Endodermal cell (in vitro differentiated cells): ENCODE data around the gene IPPK. TPM values are rescaled to one million over a fixed set of nuclear protein-coding genes. Genes with fewer than 3 reads are reported as not detected.
A peak's percentile ranks its signal among the peaks of the same experiment; 100 is the strongest.

ENCODE experiments used
- DNase-seq: peaks from one replicate; pipeline ENCODE4 v3.0.0-alpha.2; 2017
- H3K27ac ChIP-seq: 2 replicates; pipeline ENCODE4 v1.5.1; 2013; ENCODE audit warnings: mild to moderate bottlenecking, low read depth, low read length, moderate library complexity
- H3K27me3 ChIP-seq: 2 replicates; pipeline ENCODE4 v1.6.1; 2013; ENCODE audit warnings: mild to moderate bottlenecking, low read length, moderate library complexity; ENCODE audit not compliant: insufficient read depth, control insufficient read depth, poor library complexity, severe bottlenecking
- H3K36me3 ChIP-seq: 2 replicates; pipeline ENCODE4 v1.7.0; 2013; ENCODE audit warnings: mild to moderate bottlenecking, low read length, moderate library complexity; ENCODE audit not compliant: control insufficient read depth, insufficient read depth
- H3K4me1 ChIP-seq: one replicate; pipeline ENCODE4 v1.7.0; 2013; ENCODE audit warnings: low read length; ENCODE audit not compliant: control insufficient read depth, insufficient read depth
- H3K4me3 ChIP-seq: 2 replicates; pipeline ENCODE4 v1.5.1; 2013; ENCODE audit warnings: mild to moderate bottlenecking, low read length, moderate library complexity
- H3K9ac ChIP-seq: 2 replicates; pipeline ENCODE4 v1.6.1; 2013; ENCODE audit warnings: mild to moderate bottlenecking, low read length, moderate library complexity; ENCODE audit not compliant: poor library complexity, severe bottlenecking; ENCODE audit errors: extremely low read depth
- H3K9me3 ChIP-seq: 2 replicates; pipeline ENCODE4 v1.6.1; 2013; ENCODE audit warnings: mild to moderate bottlenecking, low read length, moderate library complexity; ENCODE audit not compliant: control insufficient read depth
- H3K27ac Mint-ChIP-seq: 2 replicates; pipeline ENCODE4 v1.8.0; 2020; ENCODE audit warnings: mixed read lengths
- H3K27me3 Mint-ChIP-seq: 2 replicates; pipeline ENCODE4 v1.8.0; 2021; ENCODE audit warnings: mild to moderate bottlenecking, mixed read lengths; ENCODE audit not compliant: insufficient read depth
- H3K36me3 Mint-ChIP-seq: 2 replicates; pipeline ENCODE4 v1.8.0; 2020; ENCODE audit warnings: low read depth, mixed read lengths
- H3K4me1 Mint-ChIP-seq: 2 replicates; pipeline ENCODE4 v1.8.0; 2020; ENCODE audit warnings: mixed read lengths
- H3K4me3 Mint-ChIP-seq: 2 replicates; pipeline ENCODE4 v1.8.0; 2020; ENCODE audit warnings: mild to moderate bottlenecking, moderate library complexity, mixed read lengths
- H3K9me3 Mint-ChIP-seq: 2 replicates; pipeline ENCODE4 v1.8.0; 2020; ENCODE audit warnings: mild to moderate bottlenecking, mixed read lengths
- WGBS, 2 experiments: methylation state at CpG; one replicate each; pipeline versions ENCODE4 v1.1.5 to v1.1.7; 2013; ENCODE audit warnings: missing lambda C conversion rate in 2 of 2, mixed read lengths in 1 of 2; ENCODE audit not compliant: insufficient coverage in 1 of 2, insufficient read length in 1 of 2; 5-methylcytosine and 5-hydroxymethylcytosine counted together
- total RNA-seq, 2 donors: library from RNA; stranded (reverse); fragmentation: NEBNext Ultra II Directional in 1 of 2; extraction: Animal tissue kit (Norgen Biotek cat#: 25700) in 1 of 2; gene quantifications; 2 replicates in 1 of 2; 3 replicates in 1 of 2; pipeline ENCODE4 v1.2.1, GENCODE V29; 2021
- TF ChIP-seq, protein P1 (sequence below): fragments of 200-600 bp; sonication (generic); conservative IDR thresholded peaks from 2 replicates; pipeline ENCODE4 v1.5.0; 2021; ENCODE audit warnings: antibody characterized with exemption, mild to moderate bottlenecking

The IPPK gene
- total RNA-seq, 2 donors from 2014 or later: 9.3 TPM

DNA sequence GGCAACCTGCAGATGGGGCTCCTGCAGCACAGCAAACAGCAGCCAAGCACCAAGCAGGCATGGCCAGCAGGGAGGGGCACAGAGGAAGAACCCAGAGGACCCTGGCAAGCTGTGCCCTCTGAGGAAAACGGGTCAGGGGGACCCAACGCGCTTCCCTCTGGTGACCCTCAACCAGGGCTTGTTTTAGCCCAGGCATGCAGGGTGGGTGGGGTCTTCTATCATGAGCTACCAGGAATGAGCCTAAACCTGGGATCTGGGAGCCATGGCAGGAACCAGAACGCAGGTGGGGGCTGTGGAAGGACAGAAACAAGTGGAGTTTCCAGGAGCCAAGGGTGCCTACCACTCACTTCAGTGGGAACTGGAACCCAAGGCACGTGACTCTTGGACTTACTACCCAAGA is 20.9 kb downstream of the IPPK start:
- no peak for DNase-seq
- H3K27ac Mint-ChIP-seq: peak overlapping the region; percentile 57

GRCh38 chr9:92648474-92648971 is 21.4 kb downstream of the IPPK start:
- Histone ChIP-seq H3K27me3 (no peaks in the 10 kb centered on the region), H3K9ac (no peak overlapping the region), H3K36me3 (peaks cover 57% of the 10 kb centered on the region), H3K27ac (no peak overlapping the region), H3K4me1 (no peaks in the 10 kb centered on the region), H3K9me3 (no peaks in the 10 kb centered on the region), H3K4me3 (no peak overlapping the region)
- peaks cover 66% of the 10 kb centered on the region for H3K36me3 Mint-ChIP-seq
- no peaks in the 10 kb centered on the region for H3K27me3 Mint-ChIP-seq
- no peaks in the 10 kb centered on the region for H3K9me3 Mint-ChIP-seq
- peak overlapping the region; percentile 57 for H3K27ac Mint-ChIP-seq
- DNase-seq: no peak
- H3K4me3 Mint-ChIP-seq: no peak overlapping the region
- WGBS, 2 experiments: 93% methylated on average over 3 to 6 of the region's 6 CpGs
- TF ChIP-seq, protein P1, sequence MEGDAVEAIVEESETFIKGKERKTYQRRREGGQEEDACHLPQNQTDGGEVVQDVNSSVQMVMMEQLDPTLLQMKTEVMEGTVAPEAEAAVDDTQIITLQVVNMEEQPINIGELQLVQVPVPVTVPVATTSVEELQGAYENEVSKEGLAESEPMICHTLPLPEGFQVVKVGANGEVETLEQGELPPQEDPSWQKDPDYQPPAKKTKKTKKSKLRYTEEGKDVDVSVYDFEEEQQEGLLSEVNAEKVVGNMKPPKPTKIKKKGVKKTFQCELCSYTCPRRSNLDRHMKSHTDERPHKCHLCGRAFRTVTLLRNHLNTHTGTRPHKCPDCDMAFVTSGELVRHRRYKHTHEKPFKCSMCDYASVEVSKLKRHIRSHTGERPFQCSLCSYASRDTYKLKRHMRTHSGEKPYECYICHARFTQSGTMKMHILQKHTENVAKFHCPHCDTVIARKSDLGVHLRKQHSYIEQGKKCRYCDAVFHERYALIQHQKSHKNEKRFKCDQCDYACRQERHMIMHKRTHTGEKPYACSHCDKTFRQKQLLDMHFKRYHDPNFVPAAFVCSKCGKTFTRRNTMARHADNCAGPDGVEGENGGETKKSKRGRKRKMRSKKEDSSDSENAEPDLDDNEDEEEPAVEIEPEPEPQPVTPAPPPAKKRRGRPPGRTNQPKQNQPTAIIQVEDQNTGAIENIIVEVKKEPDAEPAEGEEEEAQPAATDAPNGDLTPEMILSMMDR: no peak
- H3K4me1 Mint-ChIP-seq: no peaks in the 10 kb centered on the region

More for the DNA sequence above, 20.9 kb downstream of the IPPK start:
- H3K4me1 Mint-ChIP-seq: no peaks in the 10 kb centered on the region
- H3K27me3 Mint-ChIP-seq: no peaks in the 10 kb centered on the region
- Histone ChIP-seq H3K9ac (no peak overlapping the region), H3K27me3 (no peaks in the 10 kb centered on the region), H3K4me3 (no peak overlapping the region), H3K36me3 (peaks cover 52% of the 10 kb centered on the region), H3K9me3 (no peaks in the 10 kb centered on the region), H3K27ac (no peak overlapping the region), H3K4me1 (no peaks in the 10 kb centered on the region)
- peaks cover 66% of the 10 kb centered on the region for H3K36me3 Mint-ChIP-seq
- H3K9me3 Mint-ChIP-seq: no peaks in the 10 kb centered on the region
- TF ChIP-seq, protein P1: no peak
- WGBS, 2 experiments: 93 to 100% methylated on average over 4 to 5 of the region's 5 CpGs
- no peak overlapping the region for H3K4me3 Mint-ChIP-seq

- no peak overlapping the region for H3K4me3 ChIP-seq
- Mint-ChIP-seq H3K27me3 (no peaks in the 10 kb centered on the region), H3K36me3 (peaks cover 61% of the 10 kb centered on the region), H3K4me1 (no peaks in the 10 kb centered on the region), H3K4me3 (no peak overlapping the region), H3K9me3 (no peaks in the 10 kb centered on the region), H3K27ac (peak overlapping the region; percentile 57)
- H3K9me3 ChIP-seq: no peaks in the 10 kb centered on the region
- no peaks in the 10 kb centered on the region for H3K27me3 ChIP-seq
- no peak for DNase-seq
- H3K9ac ChIP-seq: no peak overlapping the region
- H3K27ac ChIP-seq: no peak overlapping the region
- TF ChIP-seq, protein P1: no peak
- H3K4me1 ChIP-seq: no peaks in the 10 kb centered on the region
- 93% methylated on average over 8 to 11 of the region's 11 CpGs for WGBS, 2 experiments
- peaks cover 60% of the 10 kb centered on the region for H3K36me3 ChIP-seq
Measured at GRCh38 chr9:92647671-92648473, 22.1 kb downstream of the IPPK start.
